HepG2 (cell line): ENCODE data around the gene BID. TPM values are rescaled to one million over a fixed set of nuclear protein-coding genes. Genes with fewer than 3 reads are reported as not detected.
A peak's percentile ranks its signal among the peaks of the same experiment; 100 is the strongest.

ENCODE experiments used
- GATAD2A ChIP-seq: IDR thresholded peaks from 2 replicates; pipeline ENCODE4 v1.6.1; 2016
- HNRNPK ChIP-seq: fragments of 200-400 bp; formaldehyde crosslinking; IDR thresholded peaks from 2 replicates; pipeline ENCODE4 v1.6.1; 2018; ENCODE audit warnings: low read length, low read depth, moderate library complexity, mild to moderate bottlenecking; ENCODE audit not compliant: poor library complexity, severe bottlenecking
- KLF15 ChIP-seq: sonication (generic); formaldehyde crosslinking; IDR thresholded peaks from 2 replicates; pipeline ENCODE4 v1.8.1; 2023; ENCODE audit warnings: borderline replicate concordance, mild to moderate bottlenecking, inconsistent platforms, missing genetic modification reagents, mixed read lengths
- KLF16 ChIP-seq, 2 experiments: sonication (generic) in 1 of 2; formaldehyde crosslinking in 1 of 2; IDR thresholded peaks; 2 replicates each; pipeline versions ENCODE4 v1.6.1 to v1.8.0; 2016 to 2023; ENCODE audit warnings: missing genetic modification reagents in 2 of 2, missing compliant biosample characterization in 1 of 2
- MYC ChIP-seq: sonication (generic); formaldehyde crosslinking; IDR thresholded peaks from 2 replicates; pipeline ENCODE4 v1.9.0; 2021; ENCODE audit warnings: missing genetic modification reagents, borderline replicate concordance
- PHF21A ChIP-seq: sonication (generic); formaldehyde crosslinking; IDR thresholded peaks from 2 replicates; pipeline ENCODE4 v1.5.0; 2020; ENCODE audit warnings: mild to moderate bottlenecking, missing genetic modification reagents
- SALL1 ChIP-seq: sonication (generic); formaldehyde crosslinking; IDR thresholded peaks from 2 replicates; pipeline ENCODE4 v1.8.0; 2022; ENCODE audit warnings: mild to moderate bottlenecking, missing genetic modification reagents
- SIN3A ChIP-seq: IDR thresholded peaks from 2 replicates; pipeline ENCODE4 v1.6.1; 2011; ENCODE audit warnings: low read depth, mild to moderate bottlenecking, control low read depth, low read length, borderline replicate concordance
- SMARCC2 ChIP-seq: fragments of 450-650 bp; IDR thresholded peaks from 2 replicates; pipeline ENCODE4 v1.6.1; 2017; ENCODE audit warnings: antibody characterized with exemption, mild to moderate bottlenecking
- YEATS4 ChIP-seq: sonication (generic); formaldehyde crosslinking; IDR thresholded peaks from 2 replicates; pipeline ENCODE4 v1.4.0; 2020; ENCODE audit warnings: missing genetic modification reagents, borderline replicate concordance
- ZBTB7B ChIP-seq: sonication (generic); formaldehyde crosslinking; IDR thresholded peaks from 2 replicates; pipeline ENCODE4 v1.4.0; 2020; ENCODE audit warnings: missing genetic modification reagents
- ZNF160 ChIP-seq: sonication (generic); formaldehyde crosslinking; IDR thresholded peaks from 2 replicates; pipeline ENCODE4 v1.8.0; 2022; ENCODE audit warnings: mild to moderate bottlenecking, inconsistent platforms, missing genetic modification reagents
- ZNF205 ChIP-seq: IDR thresholded peaks from 2 replicates; pipeline ENCODE4 v1.6.1; 2018; ENCODE audit warnings: missing biosample characterization, missing genetic modification reagents
- ZNF546 ChIP-seq: sonication (generic); formaldehyde crosslinking; conservative IDR thresholded peaks from 2 replicates; pipeline ENCODE4 v1.8.1; 2023; ENCODE audit warnings: mild to moderate bottlenecking, missing genetic modification reagents
- ZNF703 ChIP-seq: sonication (generic); formaldehyde crosslinking; IDR thresholded peaks from 2 replicates; pipeline ENCODE4 v1.5.1; 2020; ENCODE audit warnings: missing genetic modification reagents, mild to moderate bottlenecking, moderate library complexity, borderline replicate concordance
- polyA plus RNA-seq, 8 experiments: library from polyadenylated mRNA; depleted of rRNA in 3 of 8; stranded (reverse) in 7 of 8; unstranded in 1 of 8; fragments of >200 nt; fragmentation: Illumina TruSeq in 4 of 8; extraction: Trizol in 4 of 8; gene quantifications; 2 replicates each; pipeline versions ENCODE4 v1.2.1 to v1.2.3, GENCODE V29; 2011 to 2016; ENCODE audit warnings: low read depth in 4 of 8, missing spikeins in 1 of 8, mixed read lengths in 1 of 8; ENCODE audit not compliant: insufficient read depth in 1 of 8
- total RNA-seq, 5 experiments: library from RNA; depleted of rRNA; stranded (reverse); fragments of >200 nt; fragmentation: Illumina TruSeq; extraction: Trizol; gene quantifications; 2 replicates each; pipeline ENCODE4 v1.2.3, GENCODE V29; 2016; ENCODE audit warnings: low read depth in 1 of 5
- TF ChIP-seq, protein P1 (sequence below): IDR thresholded peaks from 2 replicates; pipeline ENCODE4 v1.6.1; 2016; ENCODE audit warnings: low read depth
- TF ChIP-seq, protein P2 (sequence below): sonication (generic); formaldehyde crosslinking; IDR thresholded peaks from 2 replicates; pipeline ENCODE4 v1.5.1; 2020; ENCODE audit warnings: mild to moderate bottlenecking, missing genetic modification reagents, moderate library complexity
- TF ChIP-seq, protein P3 (sequence below): IDR thresholded peaks from 2 replicates; pipeline ENCODE4 v1.6.1; 2016
- TF ChIP-seq, protein P4 (sequence below): IDR thresholded peaks from 2 replicates; pipeline ENCODE4 v1.4.0; 2020; ENCODE audit warnings: mild to moderate bottlenecking, missing genetic modification reagents

BID gene
- total and polyA plus RNA-seq, 2 of the 13 experiments (the other 11 are each of a cell fraction or from before 2014, with no cell fraction given): 35.3 to 51.7 TPM

DNA sequence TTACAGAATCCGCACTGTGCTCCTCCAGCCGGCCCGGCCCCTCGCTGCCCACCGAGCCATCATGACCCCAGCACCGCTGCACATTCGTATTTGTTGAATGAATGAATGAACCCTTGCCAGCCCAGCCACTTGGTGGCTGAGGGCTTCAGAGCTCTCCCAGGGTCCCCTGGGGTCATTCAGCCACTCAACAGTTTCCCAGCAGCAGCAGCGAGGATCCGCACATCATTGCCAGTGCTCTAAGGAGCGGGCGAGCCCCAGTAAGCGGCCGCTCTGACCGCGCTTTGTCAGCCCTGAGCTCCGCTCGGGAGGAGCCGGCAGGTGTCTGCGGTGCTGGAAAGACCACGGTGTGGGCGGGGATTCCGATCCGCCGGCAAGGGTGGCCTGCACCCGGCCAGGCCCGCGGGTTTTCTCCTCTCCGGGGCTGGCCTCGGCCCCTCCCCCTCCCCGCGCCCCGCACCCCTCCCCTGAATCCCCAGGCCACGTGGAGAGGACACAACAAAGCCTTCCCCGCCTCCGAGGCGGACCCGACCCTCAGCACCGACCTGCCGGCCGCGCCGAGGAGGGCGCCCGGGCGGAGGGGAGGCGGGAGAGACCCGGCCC lies 563 bp downstream of the BID start (continued):
- TF ChIP-seq ZNF703 (CRISPR knock-in tag) (no peak), SIN3A (peak; percentile 88; the same call in 1 of the 2 replicates), KLF16 (CRISPR knock-in tag; IDR thresholded peaks at IDR 0.05) (no peak), ZNF160 (CRISPR knock-in tag) (no peak), ZBTB7B (CRISPR knock-in tag) (no peak), ZNF205 (CRISPR knock-in tag) (0 out of 2 replicates have a peak, but pooled peaks have one; percentile 30), YEATS4 (CRISPR knock-in tag) (peak; percentile 46; the same call in 1 of the 2 replicates), SMARCC2 (no peak), KLF15 (CRISPR knock-in tag) (peak; percentile 47; the same call in 1 of the 2 replicates), SALL1 (CRISPR knock-in tag) (peak; percentile 14; the same call in 1 of the 2 replicates), PHF21A (CRISPR knock-in tag) (no peak), ZNF546 (CRISPR knock-in tag) (0 out of 2 replicates have a peak, but pooled peaks have one; percentile 7), MYC (CRISPR knock-in tag) (peak; percentile 84; the same call in 1 of the 2 replicates), GATAD2A (CRISPR knock-in tag) (peak; percentile 29; the same call in 1 of the 2 replicates), HNRNPK (peak; percentile 52)
- TF ChIP-seq, protein P1, sequence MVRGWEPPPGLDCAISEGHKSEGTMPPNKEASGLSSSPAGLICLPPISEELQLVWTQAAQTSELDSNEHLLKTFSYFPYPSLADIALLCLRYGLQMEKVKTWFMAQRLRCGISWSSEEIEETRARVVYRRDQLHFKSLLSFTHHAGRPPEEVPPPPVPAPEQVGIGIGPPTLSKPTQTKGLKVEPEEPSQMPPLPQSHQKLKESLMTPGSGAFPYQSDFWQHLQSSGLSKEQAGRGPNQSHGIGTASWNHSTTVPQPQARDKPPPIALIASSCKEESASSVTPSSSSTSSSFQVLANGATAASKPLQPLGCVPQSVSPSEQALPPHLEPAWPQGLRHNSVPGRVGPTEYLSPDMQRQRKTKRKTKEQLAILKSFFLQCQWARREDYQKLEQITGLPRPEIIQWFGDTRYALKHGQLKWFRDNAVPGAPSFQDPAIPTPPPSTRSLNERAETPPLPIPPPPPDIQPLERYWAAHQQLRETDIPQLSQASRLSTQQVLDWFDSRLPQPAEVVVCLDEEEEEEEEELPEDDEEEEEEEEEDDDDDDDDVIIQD: no peak
- TF ChIP-seq, protein P2, sequence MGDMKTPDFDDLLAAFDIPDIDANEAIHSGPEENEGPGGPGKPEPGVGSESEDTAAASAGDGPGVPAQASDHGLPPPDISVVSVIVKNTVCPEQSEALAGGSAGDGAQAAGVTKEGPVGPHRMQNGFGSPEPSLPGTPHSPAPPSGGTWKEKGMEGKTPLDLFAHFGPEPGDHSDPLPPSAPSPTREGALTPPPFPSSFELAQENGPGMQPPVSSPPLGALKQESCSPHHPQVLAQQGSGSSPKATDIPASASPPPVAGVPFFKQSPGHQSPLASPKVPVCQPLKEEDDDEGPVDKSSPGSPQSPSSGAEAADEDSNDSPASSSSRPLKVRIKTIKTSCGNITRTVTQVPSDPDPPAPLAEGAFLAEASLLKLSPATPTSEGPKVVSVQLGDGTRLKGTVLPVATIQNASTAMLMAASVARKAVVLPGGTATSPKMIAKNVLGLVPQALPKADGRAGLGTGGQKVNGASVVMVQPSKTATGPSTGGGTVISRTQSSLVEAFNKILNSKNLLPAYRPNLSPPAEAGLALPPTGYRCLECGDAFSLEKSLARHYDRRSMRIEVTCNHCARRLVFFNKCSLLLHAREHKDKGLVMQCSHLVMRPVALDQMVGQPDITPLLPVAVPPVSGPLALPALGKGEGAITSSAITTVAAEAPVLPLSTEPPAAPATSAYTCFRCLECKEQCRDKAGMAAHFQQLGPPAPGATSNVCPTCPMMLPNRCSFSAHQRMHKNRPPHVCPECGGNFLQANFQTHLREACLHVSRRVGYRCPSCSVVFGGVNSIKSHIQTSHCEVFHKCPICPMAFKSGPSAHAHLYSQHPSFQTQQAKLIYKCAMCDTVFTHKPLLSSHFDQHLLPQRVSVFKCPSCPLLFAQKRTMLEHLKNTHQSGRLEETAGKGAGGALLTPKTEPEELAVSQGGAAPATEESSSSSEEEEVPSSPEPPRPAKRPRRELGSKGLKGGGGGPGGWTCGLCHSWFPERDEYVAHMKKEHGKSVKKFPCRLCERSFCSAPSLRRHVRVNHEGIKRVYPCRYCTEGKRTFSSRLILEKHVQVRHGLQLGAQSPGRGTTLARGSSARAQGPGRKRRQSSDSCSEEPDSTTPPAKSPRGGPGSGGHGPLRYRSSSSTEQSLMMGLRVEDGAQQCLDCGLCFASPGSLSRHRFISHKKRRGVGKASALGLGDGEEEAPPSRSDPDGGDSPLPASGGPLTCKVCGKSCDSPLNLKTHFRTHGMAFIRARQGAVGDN (CRISPR knock-in tag): peak; percentile 67
- TF ChIP-seq, protein P3, sequence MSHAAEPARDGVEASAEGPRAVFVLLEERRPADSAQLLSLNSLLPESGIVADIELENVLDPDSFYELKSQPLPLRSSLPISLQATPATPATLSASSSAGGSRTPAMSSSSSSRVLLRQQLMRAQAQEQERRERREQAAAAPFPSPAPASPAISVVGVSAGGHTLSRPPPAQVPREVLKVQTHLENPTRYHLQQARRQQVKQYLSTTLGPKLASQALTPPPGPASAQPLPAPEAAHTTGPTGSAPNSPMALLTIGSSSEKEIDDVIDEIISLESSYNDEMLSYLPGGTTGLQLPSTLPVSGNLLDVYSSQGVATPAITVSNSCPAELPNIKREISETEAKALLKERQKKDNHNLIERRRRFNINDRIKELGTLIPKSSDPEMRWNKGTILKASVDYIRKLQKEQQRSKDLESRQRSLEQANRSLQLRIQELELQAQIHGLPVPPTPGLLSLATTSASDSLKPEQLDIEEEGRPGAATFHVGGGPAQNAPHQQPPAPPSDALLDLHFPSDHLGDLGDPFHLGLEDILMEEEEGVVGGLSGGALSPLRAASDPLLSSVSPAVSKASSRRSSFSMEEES (CRISPR knock-in tag): no peak
- TF ChIP-seq, protein P4, sequence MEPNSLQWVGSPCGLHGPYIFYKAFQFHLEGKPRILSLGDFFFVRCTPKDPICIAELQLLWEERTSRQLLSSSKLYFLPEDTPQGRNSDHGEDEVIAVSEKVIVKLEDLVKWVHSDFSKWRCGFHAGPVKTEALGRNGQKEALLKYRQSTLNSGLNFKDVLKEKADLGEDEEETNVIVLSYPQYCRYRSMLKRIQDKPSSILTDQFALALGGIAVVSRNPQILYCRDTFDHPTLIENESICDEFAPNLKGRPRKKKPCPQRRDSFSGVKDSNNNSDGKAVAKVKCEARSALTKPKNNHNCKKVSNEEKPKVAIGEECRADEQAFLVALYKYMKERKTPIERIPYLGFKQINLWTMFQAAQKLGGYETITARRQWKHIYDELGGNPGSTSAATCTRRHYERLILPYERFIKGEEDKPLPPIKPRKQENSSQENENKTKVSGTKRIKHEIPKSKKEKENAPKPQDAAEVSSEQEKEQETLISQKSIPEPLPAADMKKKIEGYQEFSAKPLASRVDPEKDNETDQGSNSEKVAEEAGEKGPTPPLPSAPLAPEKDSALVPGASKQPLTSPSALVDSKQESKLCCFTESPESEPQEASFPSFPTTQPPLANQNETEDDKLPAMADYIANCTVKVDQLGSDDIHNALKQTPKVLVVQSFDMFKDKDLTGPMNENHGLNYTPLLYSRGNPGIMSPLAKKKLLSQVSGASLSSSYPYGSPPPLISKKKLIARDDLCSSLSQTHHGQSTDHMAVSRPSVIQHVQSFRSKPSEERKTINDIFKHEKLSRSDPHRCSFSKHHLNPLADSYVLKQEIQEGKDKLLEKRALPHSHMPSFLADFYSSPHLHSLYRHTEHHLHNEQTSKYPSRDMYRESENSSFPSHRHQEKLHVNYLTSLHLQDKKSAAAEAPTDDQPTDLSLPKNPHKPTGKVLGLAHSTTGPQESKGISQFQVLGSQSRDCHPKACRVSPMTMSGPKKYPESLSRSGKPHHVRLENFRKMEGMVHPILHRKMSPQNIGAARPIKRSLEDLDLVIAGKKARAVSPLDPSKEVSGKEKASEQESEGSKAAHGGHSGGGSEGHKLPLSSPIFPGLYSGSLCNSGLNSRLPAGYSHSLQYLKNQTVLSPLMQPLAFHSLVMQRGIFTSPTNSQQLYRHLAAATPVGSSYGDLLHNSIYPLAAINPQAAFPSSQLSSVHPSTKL (CRISPR knock-in tag): peak; percentile 25; the same call in 1 of the 2 replicates
